Measurements from ENCODE around the gene ASB2.

DNA sequence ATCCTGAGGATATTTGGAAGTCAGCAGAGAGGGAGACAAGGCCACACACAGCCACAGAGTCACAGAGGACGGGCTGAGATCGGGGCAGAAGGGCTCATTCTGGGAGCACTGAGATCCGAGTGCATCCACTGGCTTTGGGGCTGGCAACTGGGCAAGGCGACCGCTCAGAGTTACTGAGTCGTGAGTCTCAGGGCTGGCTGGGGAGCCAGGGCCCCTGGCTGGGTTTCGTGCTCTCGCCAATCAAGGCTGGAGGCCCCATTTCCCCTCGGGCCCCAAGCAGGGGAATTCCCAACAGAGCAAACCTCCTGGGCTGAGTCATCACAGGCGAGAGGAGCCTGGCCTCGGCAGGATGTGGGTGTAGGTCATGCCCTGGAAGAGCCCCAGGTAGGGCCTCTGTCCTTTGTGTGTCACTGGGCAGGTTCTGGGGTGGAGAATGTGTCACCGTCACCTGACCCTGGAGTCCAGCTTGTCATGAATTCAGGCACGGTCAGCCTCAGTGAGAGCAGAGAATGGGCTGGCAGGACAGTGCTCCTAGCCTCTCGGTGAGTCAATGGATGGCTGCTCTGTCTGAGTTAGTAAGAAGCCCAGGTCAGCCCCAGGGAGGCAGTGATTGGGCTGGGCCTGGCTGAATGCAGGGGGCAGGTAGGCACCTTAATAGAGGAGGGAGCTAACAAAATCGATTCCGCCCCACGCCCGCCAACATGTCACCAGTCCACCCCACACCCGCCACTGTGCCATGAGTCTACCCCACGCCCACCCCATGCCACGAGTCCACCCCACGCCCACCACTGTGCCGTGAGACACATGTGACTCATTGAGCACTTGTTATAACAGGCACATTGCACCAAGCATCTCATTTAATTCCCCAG lies 16.9 kb downstream of the ASB2 start:
- TF ChIP-seq, protein P1, sequence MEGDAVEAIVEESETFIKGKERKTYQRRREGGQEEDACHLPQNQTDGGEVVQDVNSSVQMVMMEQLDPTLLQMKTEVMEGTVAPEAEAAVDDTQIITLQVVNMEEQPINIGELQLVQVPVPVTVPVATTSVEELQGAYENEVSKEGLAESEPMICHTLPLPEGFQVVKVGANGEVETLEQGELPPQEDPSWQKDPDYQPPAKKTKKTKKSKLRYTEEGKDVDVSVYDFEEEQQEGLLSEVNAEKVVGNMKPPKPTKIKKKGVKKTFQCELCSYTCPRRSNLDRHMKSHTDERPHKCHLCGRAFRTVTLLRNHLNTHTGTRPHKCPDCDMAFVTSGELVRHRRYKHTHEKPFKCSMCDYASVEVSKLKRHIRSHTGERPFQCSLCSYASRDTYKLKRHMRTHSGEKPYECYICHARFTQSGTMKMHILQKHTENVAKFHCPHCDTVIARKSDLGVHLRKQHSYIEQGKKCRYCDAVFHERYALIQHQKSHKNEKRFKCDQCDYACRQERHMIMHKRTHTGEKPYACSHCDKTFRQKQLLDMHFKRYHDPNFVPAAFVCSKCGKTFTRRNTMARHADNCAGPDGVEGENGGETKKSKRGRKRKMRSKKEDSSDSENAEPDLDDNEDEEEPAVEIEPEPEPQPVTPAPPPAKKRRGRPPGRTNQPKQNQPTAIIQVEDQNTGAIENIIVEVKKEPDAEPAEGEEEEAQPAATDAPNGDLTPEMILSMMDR (IDR thresholded peaks at IDR 0.05; ENCODE audit: insufficient read depth, low read length), result no peak
- TF ChIP-seq POLR2AphosphoS5 (IDR thresholded peaks at IDR 0.05; ENCODE audit: low read depth) (peak; percentile 65; the same call in 1 of the 2 replicates), SPI1 (IDR thresholded peaks at IDR 0.05; ENCODE audit: borderline replicate concordance, low read depth) (no peak; the same call in 1 of the 2 replicates), GABPA (IDR thresholded peaks at IDR 0.05; ENCODE audit: low read depth) (no peak)
- TF ChIP-seq, protein P2, sequence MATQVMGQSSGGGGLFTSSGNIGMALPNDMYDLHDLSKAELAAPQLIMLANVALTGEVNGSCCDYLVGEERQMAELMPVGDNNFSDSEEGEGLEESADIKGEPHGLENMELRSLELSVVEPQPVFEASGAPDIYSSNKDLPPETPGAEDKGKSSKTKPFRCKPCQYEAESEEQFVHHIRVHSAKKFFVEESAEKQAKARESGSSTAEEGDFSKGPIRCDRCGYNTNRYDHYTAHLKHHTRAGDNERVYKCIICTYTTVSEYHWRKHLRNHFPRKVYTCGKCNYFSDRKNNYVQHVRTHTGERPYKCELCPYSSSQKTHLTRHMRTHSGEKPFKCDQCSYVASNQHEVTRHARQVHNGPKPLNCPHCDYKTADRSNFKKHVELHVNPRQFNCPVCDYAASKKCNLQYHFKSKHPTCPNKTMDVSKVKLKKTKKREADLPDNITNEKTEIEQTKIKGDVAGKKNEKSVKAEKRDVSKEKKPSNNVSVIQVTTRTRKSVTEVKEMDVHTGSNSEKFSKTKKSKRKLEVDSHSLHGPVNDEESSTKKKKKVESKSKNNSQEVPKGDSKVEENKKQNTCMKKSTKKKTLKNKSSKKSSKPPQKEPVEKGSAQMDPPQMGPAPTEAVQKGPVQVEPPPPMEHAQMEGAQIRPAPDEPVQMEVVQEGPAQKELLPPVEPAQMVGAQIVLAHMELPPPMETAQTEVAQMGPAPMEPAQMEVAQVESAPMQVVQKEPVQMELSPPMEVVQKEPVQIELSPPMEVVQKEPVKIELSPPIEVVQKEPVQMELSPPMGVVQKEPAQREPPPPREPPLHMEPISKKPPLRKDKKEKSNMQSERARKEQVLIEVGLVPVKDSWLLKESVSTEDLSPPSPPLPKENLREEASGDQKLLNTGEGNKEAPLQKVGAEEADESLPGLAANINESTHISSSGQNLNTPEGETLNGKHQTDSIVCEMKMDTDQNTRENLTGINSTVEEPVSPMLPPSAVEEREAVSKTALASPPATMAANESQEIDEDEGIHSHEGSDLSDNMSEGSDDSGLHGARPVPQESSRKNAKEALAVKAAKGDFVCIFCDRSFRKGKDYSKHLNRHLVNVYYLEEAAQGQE (IDR thresholded peaks at IDR 0.05; ENCODE audit: insufficient replicate concordance, low read depth), result peak; percentile 22

Data from HL-60 (cell line).